Natural killer cell (primary cell): Measurements from ENCODE around the gene PPP1R12B. TPM values are rescaled to one million over a fixed set of nuclear protein-coding genes. Genes with fewer than 3 reads are reported as not detected.

Experiments
- ATAC-seq, 3 donors: fragments of 150-1000 bp in 2 of 3; fragments of 200-7000 bp in 1 of 3; cut with Tn5 transposase; 1 replicate in 1 of 3; 2 replicates in 2 of 3; pipeline ENCODE4 v1.10.0; 2021; ENCODE audit warnings: mild to moderate bottlenecking in 2 of 3, moderate library complexity in 2 of 3
- DNase-seq, 2 donors: peaks; one replicate each; pipeline versions ENCODE4 v3.0.0 to v3.0.0-alpha.2; 2013 to 2021; ENCODE audit warnings: mixed read lengths in 1 of 2
- H3K27ac ChIP-seq: one replicate; pipeline ENCODE4 v1.5.1; 2013; ENCODE audit warnings: mild to moderate bottlenecking, low read length
- H3K27me3 ChIP-seq: one replicate; pipeline ENCODE4 v1.6.1; 2013; ENCODE audit warnings: low read length; ENCODE audit not compliant: control insufficient read depth, insufficient read depth
- H3K36me3 ChIP-seq: one replicate; pipeline ENCODE4 v1.6.1; 2013; ENCODE audit warnings: low read length; ENCODE audit not compliant: control insufficient read depth, insufficient read depth
- H3K4me1 ChIP-seq: one replicate; pipeline ENCODE4 v1.6.1; 2013; ENCODE audit warnings: low read length; ENCODE audit not compliant: control insufficient read depth, insufficient read depth
- H3K4me3 ChIP-seq: one replicate; pipeline ENCODE4 v1.5.1; 2013; ENCODE audit warnings: low read length
- H3K9me3 ChIP-seq: one replicate; pipeline ENCODE4 v1.6.1; 2013; ENCODE audit warnings: low read length; ENCODE audit not compliant: control insufficient read depth, insufficient read depth
- H3K27ac Mint-ChIP-seq, 2 donors: one replicate each; pipeline ENCODE4 v1.8.0; 2022; ENCODE audit warnings: mild to moderate bottlenecking in 2 of 2, mixed read lengths in 2 of 2, moderate library complexity in 1 of 2
- H3K27me3 Mint-ChIP-seq, 2 donors: one replicate each; pipeline ENCODE4 v1.8.0; 2022; ENCODE audit warnings: low read depth in 2 of 2, mixed read lengths in 2 of 2
- H3K36me3 Mint-ChIP-seq: one replicate; pipeline ENCODE4 v1.8.0; 2022; ENCODE audit warnings: mixed read lengths
- H3K4me1 Mint-ChIP-seq, 2 donors: one replicate each; pipeline ENCODE4 v1.8.0; 2022; ENCODE audit warnings: mixed read lengths in 2 of 2
- H3K4me3 Mint-ChIP-seq: one replicate; pipeline ENCODE4 v1.8.0; 2022; ENCODE audit warnings: mild to moderate bottlenecking, moderate library complexity, mixed read lengths
- H3K9me3 Mint-ChIP-seq, 2 donors: one replicate each; pipeline ENCODE4 v1.8.0; 2022; ENCODE audit warnings: mixed read lengths in 2 of 2
- WGBS: methylation state at CpG from one replicate; pipeline ENCODE4 v1.1.7; 2013; ENCODE audit warnings: missing lambda C conversion rate; ENCODE audit not compliant: insufficient coverage; 5-methylcytosine and 5-hydroxymethylcytosine counted together
- intact Hi-C: fragments of 100-400 bp; cut with micrococcal nuclease; formaldehyde crosslinking; loops from one replicate; pipeline ENCODE4 v1.14.2; 2022
- total RNA-seq, 4 donors: library from RNA; stranded (reverse); fragments of 120-200 nt in 1 of 4; gene quantifications; one replicate each; pipeline versions ENCODE4 v1.2.3 to v1.2.4, GENCODE V29; 2013 to 2022
- TF ChIP-seq, protein P1 (sequence below): fragments of 200-600 bp; IDR thresholded peaks from one replicate; pipeline ENCODE4 v1.8.0; 2022; ENCODE audit warnings: antibody characterized with exemption

PPP1R12B gene
- total RNA-seq, 3 donors from 2014 or later (not counting 1 experiment from before 2014, with no cell fraction given): 27.8 to 47.5 (median 46.5) TPM

DNA sequence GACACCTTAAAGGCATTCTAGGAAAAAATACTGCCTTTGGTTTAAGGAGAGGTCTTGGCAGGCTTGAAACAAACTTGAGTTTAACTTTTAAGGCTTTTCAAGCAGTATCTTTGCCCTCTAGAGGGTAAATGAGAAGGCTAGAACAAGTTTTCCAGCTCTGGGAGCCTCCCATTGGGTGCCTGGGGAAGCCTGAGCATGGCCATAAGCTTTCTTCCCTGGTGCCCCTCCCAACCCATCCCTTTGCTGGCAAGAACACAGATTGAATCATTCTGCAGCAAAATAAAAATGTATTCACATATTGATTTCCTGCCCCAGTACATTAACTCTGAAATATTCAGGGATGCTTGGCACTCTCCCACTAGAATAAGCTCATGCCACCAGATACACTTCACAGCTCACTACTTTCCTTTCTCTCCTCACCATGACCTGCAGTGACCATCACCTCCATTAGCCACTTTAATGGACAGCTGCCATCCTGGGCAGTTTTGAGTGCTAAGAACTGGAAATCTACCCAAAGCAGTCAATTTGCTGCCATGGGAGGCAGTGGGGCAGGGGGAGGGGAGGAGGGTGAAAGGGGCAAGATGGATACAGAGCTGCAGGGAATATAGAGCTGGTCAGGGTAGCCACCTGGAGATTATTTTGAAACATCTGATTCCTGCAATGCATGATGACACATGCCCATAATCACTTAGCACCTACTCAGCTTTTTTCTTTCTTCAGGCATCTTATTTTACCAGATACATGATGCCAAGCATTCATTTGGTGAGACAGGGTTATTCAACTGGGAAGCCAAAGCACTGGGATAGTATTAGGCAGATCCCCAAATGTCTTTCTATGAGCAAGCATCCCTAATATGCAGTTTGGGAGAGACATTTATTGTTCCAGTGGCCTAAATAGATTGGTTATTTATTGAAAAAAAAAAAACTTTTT, 221.2 kb downstream of the PPP1R12B start:
- TF ChIP-seq, protein P1, sequence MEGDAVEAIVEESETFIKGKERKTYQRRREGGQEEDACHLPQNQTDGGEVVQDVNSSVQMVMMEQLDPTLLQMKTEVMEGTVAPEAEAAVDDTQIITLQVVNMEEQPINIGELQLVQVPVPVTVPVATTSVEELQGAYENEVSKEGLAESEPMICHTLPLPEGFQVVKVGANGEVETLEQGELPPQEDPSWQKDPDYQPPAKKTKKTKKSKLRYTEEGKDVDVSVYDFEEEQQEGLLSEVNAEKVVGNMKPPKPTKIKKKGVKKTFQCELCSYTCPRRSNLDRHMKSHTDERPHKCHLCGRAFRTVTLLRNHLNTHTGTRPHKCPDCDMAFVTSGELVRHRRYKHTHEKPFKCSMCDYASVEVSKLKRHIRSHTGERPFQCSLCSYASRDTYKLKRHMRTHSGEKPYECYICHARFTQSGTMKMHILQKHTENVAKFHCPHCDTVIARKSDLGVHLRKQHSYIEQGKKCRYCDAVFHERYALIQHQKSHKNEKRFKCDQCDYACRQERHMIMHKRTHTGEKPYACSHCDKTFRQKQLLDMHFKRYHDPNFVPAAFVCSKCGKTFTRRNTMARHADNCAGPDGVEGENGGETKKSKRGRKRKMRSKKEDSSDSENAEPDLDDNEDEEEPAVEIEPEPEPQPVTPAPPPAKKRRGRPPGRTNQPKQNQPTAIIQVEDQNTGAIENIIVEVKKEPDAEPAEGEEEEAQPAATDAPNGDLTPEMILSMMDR: no peak
- Histone ChIP-seq H3K27me3 (no peaks in the 10 kb centered on the region), H3K9me3 (no peaks in the 10 kb centered on the region), H3K27ac (no peak overlapping the region), H3K4me1 (peaks cover 11% of the 10 kb centered on the region), H3K4me3 (no peak overlapping the region), H3K36me3 (peaks cover 3% of the 10 kb centered on the region)
- H3K27me3 Mint-ChIP-seq: no peaks in the 10 kb centered on the region
- no peak for ATAC-seq
- peaks cover 17 to 24% of the 10 kb centered on the region in 2 donors for H3K4me1 Mint-ChIP-seq
- H3K4me3 Mint-ChIP-seq: no peak overlapping the region
- intact Hi-C loops: loop anchor here (10.0 kb wide), 1 partner anchor 225 kb away; the partner anchor contains the start of genes PPP1R12B and UBE2T
- no peak for DNase-seq
- no peaks in the 10 kb centered on the region for H3K9me3 Mint-ChIP-seq
- peaks cover 11% of the 10 kb centered on the region for H3K36me3 Mint-ChIP-seq
- H3K27ac Mint-ChIP-seq: no peak overlapping the region

DNA sequence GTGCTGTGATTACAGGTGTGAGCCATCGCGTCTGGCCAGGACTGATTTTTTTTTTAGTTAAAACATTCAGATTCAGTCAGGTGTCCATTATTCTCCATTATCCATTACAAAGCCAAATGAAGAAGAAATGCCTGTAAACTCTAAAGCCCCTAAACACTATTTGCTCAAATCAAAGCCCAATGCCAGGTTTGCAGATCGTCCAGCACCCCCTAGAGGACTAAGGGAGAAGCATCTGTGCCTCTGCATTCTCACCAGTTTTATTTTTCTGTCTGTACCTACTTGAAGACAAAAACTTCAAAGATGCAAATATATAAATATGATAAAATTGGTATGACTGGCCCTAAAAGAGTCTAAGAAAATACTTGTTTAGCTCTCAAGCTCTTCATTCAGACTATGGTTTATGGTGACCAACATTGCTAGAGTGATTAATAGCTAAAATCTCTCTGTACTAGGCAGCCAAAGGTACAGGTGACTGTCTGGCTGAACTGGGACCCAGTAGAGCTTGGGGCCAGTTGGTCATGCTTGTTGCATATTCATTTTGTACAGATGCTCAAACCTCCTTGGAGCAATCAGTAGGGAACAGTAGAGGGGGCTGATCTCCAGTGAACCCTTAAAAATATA, 223.3 kb downstream of the PPP1R12B start:
- H3K27ac ChIP-seq: no peak overlapping the region
- no peaks in the 10 kb centered on the region for H3K27me3 ChIP-seq
- no peaks in the 10 kb centered on the region for H3K27me3 Mint-ChIP-seq
- peaks cover 8 to 9% of the 10 kb centered on the region in 2 donors for H3K4me1 Mint-ChIP-seq
- WGBS: 70% methylated on average over 3 of the region's 3 CpGs
- DNase-seq (peak in 1 of 2 donors; percentile 53), ATAC-seq (peak; percentile 49 to 64 (median 59))
- no peak overlapping the region for H3K27ac Mint-ChIP-seq
- H3K36me3 Mint-ChIP-seq: peaks cover 11% of the 10 kb centered on the region
- H3K9me3 Mint-ChIP-seq: no peaks in the 10 kb centered on the region
- H3K4me1 ChIP-seq: no peaks in the 10 kb centered on the region
- H3K9me3 ChIP-seq: no peaks in the 10 kb centered on the region
- intact Hi-C loops: loop anchor here (1.0 to 10.0 kb wide), 2 partner anchors 71 to 227 kb away; partner anchors contain the start of genes PPP1R12B and UBE2T
- no peak overlapping the region for H3K4me3 ChIP-seq
- TF ChIP-seq, protein P1: peak; percentile 80
- H3K4me3 Mint-ChIP-seq: no peak overlapping the region
- peaks cover 5% of the 10 kb centered on the region for H3K36me3 ChIP-seq

DNA sequence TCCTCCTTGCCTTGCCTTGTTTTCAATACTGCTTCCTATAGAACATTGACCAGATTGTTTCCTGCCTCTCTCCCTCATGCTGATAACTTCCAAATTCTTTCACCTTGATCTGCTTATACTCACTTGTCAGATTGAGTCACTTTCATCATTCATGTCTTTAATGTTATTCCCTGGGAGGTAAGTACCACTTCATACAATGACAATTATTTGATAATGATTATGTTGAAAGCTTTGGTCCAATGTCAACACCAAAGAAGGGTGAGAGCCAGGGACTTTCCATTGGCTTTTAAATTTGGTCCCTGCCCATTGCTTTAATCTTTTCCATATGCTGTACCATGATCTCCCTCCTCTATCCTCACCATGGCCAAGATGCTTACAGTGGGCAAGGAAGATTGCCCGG, 224.4 kb downstream of the PPP1R12B start:
- ATAC-seq (no peak), DNase-seq (no peak)
- no peak overlapping the region for H3K27ac Mint-ChIP-seq
- no peaks in the 10 kb centered on the region for H3K9me3 ChIP-seq
- no peak overlapping the region for H3K4me3 Mint-ChIP-seq
- H3K9me3 Mint-ChIP-seq: no peaks in the 10 kb centered on the region
- no peak overlapping the region for H3K27ac ChIP-seq
- H3K27me3 Mint-ChIP-seq: no peaks in the 10 kb centered on the region
- intact Hi-C loops: loop anchor here (10.0 kb wide), 1 partner anchor 228 kb away; the partner anchor contains the start of genes PPP1R12B and UBE2T
- peaks cover 11% of the 10 kb centered on the region for H3K36me3 Mint-ChIP-seq
- H3K27me3 ChIP-seq: no peaks in the 10 kb centered on the region
- no peak overlapping the region for H3K4me3 ChIP-seq
- peaks cover 0 to under 1% of the 10 kb centered on the region in 2 donors for H3K4me1 Mint-ChIP-seq
- TF ChIP-seq, protein P1: no peak
- peaks cover 5% of the 10 kb centered on the region for H3K36me3 ChIP-seq
- 100% methylated on average over 1 of the region's 1 CpG for WGBS
- H3K4me1 ChIP-seq: no peaks in the 10 kb centered on the region
